Putamen (tissue), 1 donor: ENCODE results near the gene KCNN4.
"Not testable (repeated sequence)": the region's sequence is repeated elsewhere in the genome, so short reads cannot be mapped to it uniquely, and the experiment has no call there.

Experiments used
- DNase-seq: peaks from one replicate; pipeline ENCODE4 v3.0.0-alpha.2; 2016; ENCODE audit warnings: low spot score

The KCNN4 gene

GRCh38 chr19:43780706-43781525 is at the start of gene KCNN4:
TSS of gene KCNN4 (minus strand) at chr19:43780973. CDS start at chr19:43780861, 112 bp downstream.
- no peak for DNase-seq

- peak; percentile 90 for DNase-seq
Measured at GRCh38 chr19:43826787-43827754, 46.3 kb upstream of the KCNN4 start, which contains the start of gene ZNF283. TSS of gene ZNF283 (plus strand) at chr19:43827321. CDS start at chr19:43833505, 6,184 bp downstream.

- DNase-seq = not testable (repeated sequence)
Measured at GRCh38 chr19:43824572-43824971, 43.8 kb upstream of the KCNN4 start.

GRCh38 chr19:43823856-43824255 is 43.1 kb upstream of the KCNN4 start:
- not testable (repeated sequence) for DNase-seq

- no peak for DNase-seq
Measured at GRCh38 chr19:43820884-43821215, 40.1 kb upstream of the KCNN4 start.

- DNase-seq = peak; percentile 42
Measured at GRCh38 chr19:43820098-43820883, 39.5 kb upstream of the KCNN4 start.

GRCh38 chr19:43818500-43818899 is 37.7 kb upstream of the KCNN4 start:
- DNase-seq = no peak

GRCh38 chr19:43817454-43817853 is 36.7 kb upstream of the KCNN4 start:
- DNase-seq = not testable (repeated sequence)

GRCh38 chr19:43814663-43815352 is 34.0 kb upstream of the KCNN4 start:
- no peak for DNase-seq

- no peak for DNase-seq
Measured at GRCh38 chr19:43812688-43813087, 31.9 kb upstream of the KCNN4 start.

GRCh38 chr19:43812259-43812658 is 31.5 kb upstream of the KCNN4 start:
- DNase-seq = no peak

GRCh38 chr19:43811837-43812236 is 31.1 kb upstream of the KCNN4 start:
- no peak for DNase-seq

- DNase-seq = no peak
Measured at GRCh38 chr19:43809762-43810696, 29.3 kb upstream of the KCNN4 start.

GRCh38 chr19:43807651-43808050 is 26.9 kb upstream of the KCNN4 start:
- DNase-seq = no peak

GRCh38 chr19:43806848-43807247 is 26.1 kb upstream of the KCNN4 start:
- DNase-seq = no peak

GRCh38 chr19:43806401-43806800 is 25.6 kb upstream of the KCNN4 start:
- DNase-seq = not testable (repeated sequence)

GRCh38 chr19:43804432-43804831 is 23.7 kb upstream of the KCNN4 start:
- DNase-seq = no peak

- no peak for DNase-seq
Measured at GRCh38 chr19:43802216-43802951, 21.6 kb upstream of the KCNN4 start, which contains the start of gene LYPD5. TSS of gene LYPD5 (minus strand) at chr19:43802447. CDS start at chr19:43802380, 67 bp downstream.

- DNase-seq = no peak
Measured at GRCh38 chr19:43799502-43800142, 18.8 kb upstream of the KCNN4 start.
